Adrenal gland (tissue), 5 donors: Measurements from ENCODE around the gene MAML3.

Experiments used
- CTCF ChIP-seq, 6 experiments: fragments of 450-650 bp in 4 of 6; fragments of 200-600 bp in 2 of 6; sonication (generic) in 1 of 6; IDR thresholded peaks; 1 replicate in 5 of 6; 2 replicates in 1 of 6; pipeline versions ENCODE4 v1.5.1 to v1.8.0; 2016 to 2021; ENCODE audit warnings: antibody characterized with exemption in 6 of 6, mild to moderate bottlenecking in 2 of 6, moderate library complexity in 1 of 6
- POLR2A ChIP-seq, 2 donors: fragments of 450-650 bp; IDR thresholded peaks; one replicate each; pipeline ENCODE4 v1.6.1; 2017; ENCODE audit warnings: antibody characterized with exemption in 2 of 2, mild to moderate bottlenecking in 2 of 2, moderate library complexity in 1 of 2
- donor health status: DM: no; HTN: no; CAD: no.

GRCh38 chr4:140113653-140114052, 40.3 kb downstream of the MAML3 start:
- no peak for TF ChIP-seq CTCF (IDR thresholded peaks at IDR 0.05)
- no peak for TF ChIP-seq POLR2A (IDR thresholded peaks at IDR 0.05)
